GM13976 (cell line): ENCODE results near the gene GJD2.

Source experiments
- DNase-seq: peaks from one replicate; pipeline ENCODE4 v3.0.0; 2012; ENCODE audit warnings: low spot score
- CTCF ChIP-seq: IDR thresholded peaks from 2 replicates; pipeline ENCODE4 v1.5.1; 2012; ENCODE audit warnings: borderline replicate concordance, mild to moderate bottlenecking; ENCODE audit not compliant: insufficient read depth; ENCODE audit errors: extremely low read depth, missing control alignments, control extremely low read depth
- in situ Hi-C: fragments of 300-500 bp; cut with MboI; formaldehyde crosslinking; loops from one replicate; pipeline ENCODE4 v1.12.0; 2022; ENCODE audit warnings: low sequenced_read_pairs, mixed read lengths, inconsistent platforms; ENCODE audit not compliant: unreplicated experiment

Gene GJD2

DNA sequence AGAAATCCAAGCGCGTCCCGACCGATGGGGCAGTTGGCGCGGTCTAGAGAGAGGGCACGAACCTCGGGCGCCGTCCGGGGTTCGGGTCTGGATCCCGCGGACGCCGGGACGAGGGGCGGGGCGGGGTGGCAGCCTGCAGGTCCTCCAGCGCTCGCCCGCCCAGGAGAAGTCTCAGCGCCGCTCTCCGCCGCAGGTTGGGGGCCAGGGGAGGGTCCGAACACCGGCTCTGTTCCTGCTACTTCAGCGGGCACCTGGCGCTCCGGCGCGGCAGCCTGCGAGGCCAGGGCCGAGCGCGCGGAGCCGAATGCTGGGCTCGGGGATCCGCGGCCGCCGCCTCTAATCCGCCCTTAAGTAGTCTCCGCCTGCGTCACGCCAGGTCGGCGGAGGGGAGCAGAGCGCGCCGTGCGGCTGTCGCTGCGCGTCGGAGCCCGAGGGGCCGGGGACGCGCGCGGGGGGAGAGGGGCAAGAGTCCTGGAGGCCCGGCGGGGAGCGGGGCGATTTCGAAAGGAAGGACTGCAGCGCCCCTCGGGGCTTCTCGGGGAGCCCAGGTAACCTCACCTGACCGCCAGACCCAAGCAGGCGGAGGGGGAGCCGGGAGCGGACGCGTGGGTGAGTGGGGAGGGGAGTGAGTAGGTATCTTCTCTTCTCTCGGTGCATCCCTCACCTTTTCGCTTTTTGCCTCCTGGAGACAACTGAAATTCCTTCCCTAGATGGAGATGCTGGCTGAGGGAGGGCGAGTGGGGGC, at the start of gene GJD2:
GJD2 (minus strand) TSS at position 325 of the 745 bp plus-strand sequence. CDS start 510 bp downstream, outside the sequence.
- in situ Hi-C loops = no loop called here
- DNase-seq = peak; percentile 20
- no peak for TF ChIP-seq CTCF

DNA sequence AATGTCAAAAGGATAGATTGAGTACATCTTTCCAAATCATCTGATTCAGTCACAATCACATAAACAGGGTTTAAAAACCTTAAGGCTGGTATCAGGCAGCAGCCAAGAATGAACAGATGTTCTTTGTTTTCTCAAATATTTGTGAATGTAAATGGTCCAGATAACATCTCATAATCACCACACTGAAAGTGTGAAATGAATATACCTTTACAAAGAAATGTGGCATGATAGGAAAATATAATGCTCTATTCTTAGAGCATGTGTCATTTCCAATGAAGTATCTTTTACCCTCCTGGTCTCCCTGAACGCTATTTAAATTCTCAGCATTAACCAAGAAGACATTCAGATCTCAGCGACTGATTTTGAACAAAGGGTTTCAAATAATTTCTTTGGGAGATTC, 49.3 kb upstream of the GJD2 start:
- no peak for DNase-seq
- in situ Hi-C loops = no loop called here
- TF ChIP-seq CTCF = no peak

- in situ Hi-C loops = no loop called here
- TF ChIP-seq CTCF = no peak
- DNase-seq = no peak
These were observed 48.3 kb upstream of the GJD2 start for GRCh38 chr15:34802803-34803750.

- no peak for DNase-seq
- in situ Hi-C loops = no loop called here
- no peak for TF ChIP-seq CTCF
These were observed 47.6 kb upstream of the GJD2 start for GRCh38 chr15:34802371-34802770.

DNA sequence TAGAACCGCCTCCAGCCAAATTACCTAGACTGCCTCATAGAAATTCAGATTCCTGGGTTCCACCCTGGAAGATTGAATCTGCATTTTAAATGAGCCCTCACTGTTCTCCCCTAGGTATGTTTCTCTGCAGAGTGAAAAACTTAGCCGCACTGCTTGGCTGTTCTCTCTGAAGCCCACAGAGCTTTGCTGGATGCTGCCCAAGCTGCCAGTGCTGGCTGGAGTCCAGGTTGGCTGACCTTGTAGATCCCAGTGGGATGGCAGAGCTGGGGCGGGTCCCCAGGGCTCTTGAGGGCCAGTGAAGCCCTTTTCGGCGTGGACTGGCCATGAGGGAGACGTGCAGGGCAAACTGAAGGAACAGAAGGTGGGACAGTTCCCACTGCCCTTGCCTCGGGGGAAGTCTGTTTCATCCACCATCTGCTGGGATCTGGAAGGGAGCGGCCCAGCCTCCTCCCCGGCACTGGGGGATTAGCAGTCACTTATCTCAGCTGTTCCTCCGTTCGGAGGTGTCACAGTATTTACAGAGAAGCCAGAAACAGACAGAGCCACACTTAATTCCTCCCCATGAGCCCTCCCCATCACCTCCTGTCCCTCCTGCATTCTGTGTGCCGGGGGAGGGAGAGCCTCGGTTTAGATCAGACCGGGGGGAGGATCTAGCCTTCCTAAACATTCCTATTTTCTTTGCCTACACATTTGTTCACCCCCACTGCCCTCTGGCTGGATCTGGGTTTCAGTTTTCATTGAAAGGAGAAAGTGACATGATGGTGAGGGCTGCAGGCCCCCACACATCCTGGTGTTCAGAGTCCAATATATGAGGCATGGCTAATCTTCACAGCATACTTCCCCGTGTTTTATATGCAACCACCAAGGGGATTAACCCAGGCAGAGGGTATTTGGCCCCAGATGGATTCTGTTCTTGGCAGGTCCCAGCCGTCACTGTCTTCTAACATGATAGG, 44.6 kb upstream of the GJD2 start:
- TF ChIP-seq CTCF = no peak
- in situ Hi-C loops = no loop called here
- DNase-seq = no peak
